ENCODE measurements around the gene GSTM2. TPM values are rescaled to one million over a fixed set of nuclear protein-coding genes. Genes with fewer than 3 reads are reported as not detected.

The GSTM2 gene
- total RNA-seq, result 10 to 100 TPM; 18.4 to 30.3 TPM
- 68.2 TPM for polyA plus RNA-seq (2013, experiment 1 of 2)
- polyA plus RNA-seq (2013, experiment 2 of 2), result 52.4 TPM
- long read RNA-seq, experiment 1, transcript GSTM2-201 (8 exons, 1,157 nt), result major isoform, 6 of 8 reads
- long read RNA-seq, experiment 1, partial matches to known transcripts, result 0 of 8 reads
- long read RNA-seq, experiment 1, other reads (novel, unspliced or antisense), result 1 of 8 reads
- long read RNA-seq, experiment 2, full-length matches to known transcripts, result 26 of 30 reads
- long read RNA-seq, experiment 2, partial matches to known transcripts, result 1 of 30 reads
- long read RNA-seq, experiment 2, other reads (novel, unspliced or antisense), result 3 of 30 reads
- long read RNA-seq, experiment 3, transcript GSTM2-201 (8 exons, 1,157 nt), result major isoform, 7 of 11 reads
- long read RNA-seq, experiment 3, partial matches to known transcripts, result 0 of 11 reads
- long read RNA-seq, experiment 3, other reads (novel, unspliced or antisense), result 3 of 11 reads
- long read RNA-seq, experiment 4, transcript GSTM2-201 (8 exons, 1,157 nt), result major isoform, 55 of 61 reads
- long read RNA-seq, experiment 4, partial matches to known transcripts, result 1 of 61 reads
- long read RNA-seq, experiment 4, other reads (novel, unspliced or antisense), result 4 of 61 reads

- 21% methylated on average over 22 of the region's 22 CpGs; no CpG with 5 or more reads in 1 of the 2 experiments for WGBS, 2 experiments (ENCODE audit: insufficient coverage in 1 of 2, insufficient read length in 1 of 2)
- Histone ChIP-seq H3K4me3 (ENCODE audit: low read length) (peak within 1 kb of the TSS; percentile 70), H3K9me3 (ENCODE audit: control insufficient read depth, low read length) (no peaks in the 10 kb centered on the region), H3K4me1 (ENCODE audit: control insufficient read depth, insufficient read depth, low read length) (peaks cover 5% of the 10 kb centered on the region), H3K9ac (ENCODE audit: extremely low read depth, low read length, poor library complexity, severe bottlenecking) (no peak within 1 kb of the TSS), H3K27me3 (ENCODE audit: control insufficient read depth, insufficient read depth, low read length, poor library complexity, severe bottlenecking) (no peaks in the 10 kb centered on the region), H3K36me3 (ENCODE audit: control insufficient read depth, insufficient read depth, low read length) (no peaks in the 10 kb centered on the region), H3K27ac (ENCODE audit: low read depth, low read length) (no peak within 1 kb of the TSS)
- Mint-ChIP-seq H3K4me1 (peaks cover 6% of the 10 kb centered on the region), H3K9me3 (no peaks in the 10 kb centered on the region), H3K4me3 (peak within 1 kb of the TSS; percentile 62), H3K27me3 (ENCODE audit: insufficient read depth) (peaks cover 4% of the 10 kb centered on the region), H3K36me3 (ENCODE audit: low read depth) (peaks cover 8% of the 10 kb centered on the region), H3K27ac (peak within 1 kb of the TSS; percentile 53)
- DNase-seq, result peak; percentile 98
- TF ChIP-seq, protein P1, sequence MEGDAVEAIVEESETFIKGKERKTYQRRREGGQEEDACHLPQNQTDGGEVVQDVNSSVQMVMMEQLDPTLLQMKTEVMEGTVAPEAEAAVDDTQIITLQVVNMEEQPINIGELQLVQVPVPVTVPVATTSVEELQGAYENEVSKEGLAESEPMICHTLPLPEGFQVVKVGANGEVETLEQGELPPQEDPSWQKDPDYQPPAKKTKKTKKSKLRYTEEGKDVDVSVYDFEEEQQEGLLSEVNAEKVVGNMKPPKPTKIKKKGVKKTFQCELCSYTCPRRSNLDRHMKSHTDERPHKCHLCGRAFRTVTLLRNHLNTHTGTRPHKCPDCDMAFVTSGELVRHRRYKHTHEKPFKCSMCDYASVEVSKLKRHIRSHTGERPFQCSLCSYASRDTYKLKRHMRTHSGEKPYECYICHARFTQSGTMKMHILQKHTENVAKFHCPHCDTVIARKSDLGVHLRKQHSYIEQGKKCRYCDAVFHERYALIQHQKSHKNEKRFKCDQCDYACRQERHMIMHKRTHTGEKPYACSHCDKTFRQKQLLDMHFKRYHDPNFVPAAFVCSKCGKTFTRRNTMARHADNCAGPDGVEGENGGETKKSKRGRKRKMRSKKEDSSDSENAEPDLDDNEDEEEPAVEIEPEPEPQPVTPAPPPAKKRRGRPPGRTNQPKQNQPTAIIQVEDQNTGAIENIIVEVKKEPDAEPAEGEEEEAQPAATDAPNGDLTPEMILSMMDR (conservative IDR thresholded peaks at IDR 0.05), result no peak
These were observed at the start of gene GSTM2 for GRCh38 chr1:109667452-109668122. Gene GSTM2 (plus strand): TSS chr1:109668057. CDS start chr1:109668116, 59 bp downstream.

GRCh38 chr1:109618661-109619575, 48.9 kb upstream of the GSTM2 start:
- no peaks in the 10 kb centered on the region for H3K9me3 Mint-ChIP-seq
- H3K9me3 ChIP-seq (ENCODE audit: control insufficient read depth, low read length), result no peaks in the 10 kb centered on the region
- no peaks in the 10 kb centered on the region for H3K36me3 Mint-ChIP-seq (ENCODE audit: low read depth)
- H3K4me1 Mint-ChIP-seq, result peaks cover 23% of the 10 kb centered on the region
- H3K27ac Mint-ChIP-seq, result peak overlapping the region; percentile 79
- no peak overlapping the region for H3K27ac ChIP-seq (ENCODE audit: low read depth, low read length)
- DNase-seq, result peak; percentile 43
- no peaks in the 10 kb centered on the region for H3K36me3 ChIP-seq (ENCODE audit: control insufficient read depth, insufficient read depth, low read length)
- H3K27me3 Mint-ChIP-seq (ENCODE audit: insufficient read depth), result no peaks in the 10 kb centered on the region
- 42 to 65% methylated on average over 3 to 9 of the region's 9 CpGs for WGBS, 2 experiments (ENCODE audit: insufficient coverage in 1 of 2, insufficient read length in 1 of 2)
- TF ChIP-seq, protein P1 (conservative IDR thresholded peaks at IDR 0.05), result no peak
- peak overlapping the region; percentile 91 for H3K4me3 Mint-ChIP-seq
- H3K4me1 ChIP-seq (ENCODE audit: control insufficient read depth, insufficient read depth, low read length), result peaks cover 7% of the 10 kb centered on the region
- H3K9ac ChIP-seq (ENCODE audit: extremely low read depth, low read length, poor library complexity, severe bottlenecking), result peak overlapping the region; percentile 78
- no peaks in the 10 kb centered on the region for H3K27me3 ChIP-seq (ENCODE audit: control insufficient read depth, insufficient read depth, low read length, poor library complexity, severe bottlenecking)
- H3K4me3 ChIP-seq (ENCODE audit: low read length), result peak overlapping the region; percentile 95

Data from endodermal cell (in vitro differentiated cells).